GM06990 (cell line): ENCODE results near the gene DSG3.
A peak's percentile ranks its signal among the peaks of the same experiment; 100 is the strongest.

Experiments used
- DNase-seq: peaks from one replicate; pipeline ENCODE4 v3.0.0-alpha.2; 2011; ENCODE audit not compliant: insufficient read length; ENCODE audit errors: extremely low read depth
- H3K27me3 ChIP-seq: replicated peaks from 2 replicates; pipeline ENCODE4 v1.6.0; 2011; ENCODE audit warnings: low read length; ENCODE audit not compliant: control insufficient read depth, insufficient read depth
- H3K36me3 ChIP-seq: 2 replicates; pipeline ENCODE4 v1.5.1; 2011; ENCODE audit warnings: low read length; ENCODE audit not compliant: control insufficient read depth, insufficient read depth
- H3K4me3 ChIP-seq: replicated peaks from 2 replicates; pipeline ENCODE4 v1.5.1; 2011; ENCODE audit warnings: low read depth, mild to moderate bottlenecking, control low read depth, low read length
- TF ChIP-seq, protein P1 (sequence below): IDR thresholded peaks from 2 replicates; pipeline ENCODE4 v1.5.1; 2011; ENCODE audit warnings: low read length, control low read depth, mild to moderate bottlenecking, inconsistent platforms; ENCODE audit not compliant: insufficient read depth, poor library complexity, severe bottlenecking

Gene DSG3

DNA sequence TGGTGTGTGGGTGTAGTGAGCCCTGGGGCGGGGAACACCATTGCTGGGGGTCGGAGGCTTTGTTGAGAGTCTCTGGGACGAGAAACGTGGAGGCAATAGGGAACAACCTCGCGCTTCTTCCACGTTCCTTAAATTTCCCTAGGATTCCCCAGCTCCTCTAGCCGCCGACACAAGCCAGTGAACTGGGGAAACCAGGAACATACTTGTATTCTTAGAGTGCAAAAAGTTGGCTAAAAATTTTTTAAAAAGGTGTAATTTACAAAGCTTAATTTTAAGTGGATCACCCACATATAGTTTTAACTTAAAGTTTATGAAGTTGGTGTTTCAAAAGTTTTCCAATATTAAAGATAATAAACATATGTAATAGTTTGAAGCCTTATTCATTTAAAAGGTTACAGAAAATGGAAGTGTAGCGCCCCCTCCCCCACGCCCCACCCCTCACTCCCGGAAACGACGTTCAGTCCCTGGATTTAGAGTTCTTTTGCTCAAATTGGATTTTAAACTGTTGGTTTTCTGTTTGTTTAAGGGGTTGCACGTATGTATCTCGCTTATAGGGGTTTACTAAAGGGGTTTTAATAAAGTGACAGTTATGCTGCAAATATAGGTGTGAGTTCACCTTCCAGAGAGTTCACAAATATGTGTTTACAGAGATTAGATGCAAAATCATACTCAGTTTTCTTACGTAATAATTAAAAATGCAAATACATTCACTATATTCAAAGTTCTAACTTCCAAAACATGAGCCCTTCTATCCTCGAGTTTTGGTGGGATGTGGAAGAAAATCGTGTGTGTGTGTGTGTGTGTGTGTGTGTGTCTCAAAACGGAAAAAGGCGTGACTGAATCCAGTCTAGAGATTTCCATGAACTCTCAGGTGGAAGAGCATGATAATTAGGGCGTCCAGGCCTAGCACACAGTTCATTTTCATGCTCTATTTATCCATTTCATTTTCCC is 51.3 kb downstream of the DSG3 start:
- TF ChIP-seq, protein P1, sequence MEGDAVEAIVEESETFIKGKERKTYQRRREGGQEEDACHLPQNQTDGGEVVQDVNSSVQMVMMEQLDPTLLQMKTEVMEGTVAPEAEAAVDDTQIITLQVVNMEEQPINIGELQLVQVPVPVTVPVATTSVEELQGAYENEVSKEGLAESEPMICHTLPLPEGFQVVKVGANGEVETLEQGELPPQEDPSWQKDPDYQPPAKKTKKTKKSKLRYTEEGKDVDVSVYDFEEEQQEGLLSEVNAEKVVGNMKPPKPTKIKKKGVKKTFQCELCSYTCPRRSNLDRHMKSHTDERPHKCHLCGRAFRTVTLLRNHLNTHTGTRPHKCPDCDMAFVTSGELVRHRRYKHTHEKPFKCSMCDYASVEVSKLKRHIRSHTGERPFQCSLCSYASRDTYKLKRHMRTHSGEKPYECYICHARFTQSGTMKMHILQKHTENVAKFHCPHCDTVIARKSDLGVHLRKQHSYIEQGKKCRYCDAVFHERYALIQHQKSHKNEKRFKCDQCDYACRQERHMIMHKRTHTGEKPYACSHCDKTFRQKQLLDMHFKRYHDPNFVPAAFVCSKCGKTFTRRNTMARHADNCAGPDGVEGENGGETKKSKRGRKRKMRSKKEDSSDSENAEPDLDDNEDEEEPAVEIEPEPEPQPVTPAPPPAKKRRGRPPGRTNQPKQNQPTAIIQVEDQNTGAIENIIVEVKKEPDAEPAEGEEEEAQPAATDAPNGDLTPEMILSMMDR: no peak
- no peak for DNase-seq
- Histone ChIP-seq H3K27me3 (no peaks in the 10 kb centered on the region), H3K4me3 (peak overlapping the region; percentile 87), H3K36me3 (no peaks in the 10 kb centered on the region)

DNA sequence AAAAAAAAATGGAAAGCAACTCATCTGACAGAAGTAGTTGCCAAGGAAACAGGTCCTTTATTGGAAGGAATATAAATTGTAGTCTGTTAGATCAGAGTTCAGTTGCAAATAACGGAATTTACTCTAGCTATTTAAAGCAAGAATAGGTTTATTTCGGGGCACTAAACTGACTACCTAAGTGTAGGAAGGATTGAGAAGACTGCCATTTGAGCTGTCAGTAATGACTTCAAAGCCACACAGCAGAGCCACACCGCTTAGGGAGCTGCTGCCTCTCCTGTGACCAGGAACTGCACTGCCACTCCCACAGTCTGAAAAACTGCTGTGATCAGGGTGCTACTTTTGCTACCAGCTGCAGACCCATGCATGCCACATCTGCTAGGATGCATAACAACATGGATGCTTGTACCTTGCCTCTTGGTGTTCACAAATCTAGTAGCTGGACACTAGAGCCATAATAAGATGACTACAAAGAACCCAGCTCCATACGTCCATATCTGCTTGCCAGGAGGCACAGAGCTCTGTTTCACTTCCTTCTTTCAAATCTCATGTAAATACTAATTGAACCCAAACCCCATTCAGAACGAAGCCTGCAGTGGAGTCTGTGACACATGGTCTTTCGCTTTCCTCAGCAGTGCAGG is 52.6 kb downstream of the DSG3 start:
- H3K36me3 ChIP-seq: no peaks in the 10 kb centered on the region
- H3K4me3 ChIP-seq: peak overlapping the region; percentile 87
- TF ChIP-seq, protein P1: no peak
- H3K27me3 ChIP-seq: no peaks in the 10 kb centered on the region
- DNase-seq: peak; percentile 76

DNA sequence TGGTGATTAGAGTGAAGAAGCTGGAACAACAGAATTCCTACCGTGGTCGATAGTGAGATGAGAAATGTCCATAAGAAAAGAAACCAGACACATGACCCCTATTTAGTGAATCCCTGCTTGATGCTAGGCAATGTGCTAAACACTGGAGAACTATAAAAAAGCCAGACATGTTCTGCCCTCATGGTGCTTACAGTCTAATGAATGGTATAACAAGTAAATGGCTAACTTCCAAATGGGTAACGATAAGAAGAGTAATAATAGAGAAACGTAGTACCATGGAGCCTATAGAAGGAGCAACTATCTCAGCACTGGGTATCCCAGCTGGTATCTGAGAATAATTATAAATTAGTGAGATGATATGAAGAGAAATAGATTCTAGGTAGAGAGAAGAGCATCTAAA is 55.5 kb downstream of the DSG3 start:
- Histone ChIP-seq H3K4me3 (no peak overlapping the region), H3K36me3 (no peaks in the 10 kb centered on the region), H3K27me3 (no peaks in the 10 kb centered on the region)
- TF ChIP-seq, protein P1: no peak
- DNase-seq: no peak

DNA sequence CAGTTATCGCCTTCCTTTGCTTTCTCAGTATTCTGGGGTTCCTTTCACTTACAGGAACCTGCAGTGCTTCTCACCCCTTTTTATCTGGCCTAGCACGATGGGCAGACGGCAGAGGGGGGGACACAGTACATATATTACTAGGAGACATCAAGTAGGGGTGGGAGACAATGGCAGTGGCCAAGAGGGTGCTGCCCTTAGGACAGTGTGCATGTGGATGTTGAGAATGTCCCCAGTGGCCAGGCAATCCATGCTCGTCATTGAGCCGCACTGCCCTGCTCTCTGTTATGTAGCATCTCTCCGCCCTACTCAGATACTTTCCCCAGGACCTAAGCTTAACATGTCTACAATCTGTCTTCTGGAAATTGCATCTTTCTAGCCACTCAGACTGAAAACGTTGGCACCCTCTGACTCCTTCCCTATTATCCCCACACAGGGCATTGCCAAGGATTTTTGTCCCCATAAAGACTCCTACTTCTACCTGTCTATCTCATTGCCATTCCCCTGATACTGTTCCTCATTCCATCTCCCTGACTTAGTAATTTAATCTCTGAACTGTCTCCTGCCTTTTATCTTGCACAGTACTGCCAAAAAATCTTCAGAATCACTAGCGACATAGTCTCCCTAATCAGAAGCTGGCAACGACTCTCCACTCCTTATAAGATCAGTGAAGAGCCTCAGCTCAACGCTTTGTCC is 57.1 kb downstream of the DSG3 start:
- H3K4me3 ChIP-seq: no peak overlapping the region
- no peaks in the 10 kb centered on the region for H3K36me3 ChIP-seq
- H3K27me3 ChIP-seq: no peaks in the 10 kb centered on the region
- TF ChIP-seq, protein P1: no peak
- no peak for DNase-seq

DNA sequence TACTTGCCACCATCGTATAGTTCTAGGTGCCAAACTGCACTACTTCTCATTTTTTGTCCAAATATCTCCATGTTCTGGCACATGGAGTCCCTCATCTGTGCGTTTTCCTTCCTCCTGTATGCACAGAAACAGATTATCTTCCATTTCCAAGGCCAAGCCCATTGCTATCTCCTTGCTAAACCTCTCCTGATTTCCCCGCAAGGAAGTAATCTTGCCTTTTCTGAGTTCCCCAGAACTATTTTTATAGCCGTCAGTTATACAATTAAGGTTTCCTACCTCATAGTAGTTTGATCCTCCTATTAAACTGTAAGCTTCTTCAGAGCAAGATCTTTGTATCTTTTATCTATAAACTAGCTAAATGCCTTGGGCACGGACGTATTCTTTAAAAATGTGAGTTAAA is 57.6 kb downstream of the DSG3 start:
- no peak for DNase-seq

More for the DNA sequence above, 57.6 kb downstream of the DSG3 start:
- TF ChIP-seq, protein P1: no peak
- H3K36me3 ChIP-seq: no peaks in the 10 kb centered on the region
- no peaks in the 10 kb centered on the region for H3K27me3 ChIP-seq
- no peak overlapping the region for H3K4me3 ChIP-seq
